Stimulated activated effector memory CD8-positive, alpha-beta T cell treated with anti-CD3 and anti-CD28 coated beads, Interleukin-12 subunit alpha, Interleukin-12 subunit beta, amount 100 ng/mL, for 72 hours (primary cell): ENCODE results near the gene SEMA3D.

ENCODE experiments used
- ATAC-seq: fragments of 150-1000 bp; cut with Tn5 transposase; 2 replicates; pipeline ENCODE4 v1.10.0; 2021
- DNase-seq, 2 donors: peaks; one replicate each; pipeline ENCODE4 v3.0.0; 2021 to 2022; ENCODE audit warnings: low spot score in 2 of 2
- H3K27ac Mint-ChIP-seq: one replicate; pipeline ENCODE4 v1.8.0; 2022; ENCODE audit warnings: mild to moderate bottlenecking, mixed read lengths
- H3K36me3 Mint-ChIP-seq: one replicate; pipeline ENCODE4 v1.8.0; 2022; ENCODE audit warnings: mild to moderate bottlenecking, mixed read lengths
- H3K4me1 Mint-ChIP-seq: one replicate; pipeline ENCODE4 v1.8.0; 2022; ENCODE audit warnings: mixed read lengths
- H3K4me3 Mint-ChIP-seq: one replicate; pipeline ENCODE4 v1.8.0; 2022; ENCODE audit warnings: mild to moderate bottlenecking, mixed read lengths
- H3K9me3 Mint-ChIP-seq: one replicate; pipeline ENCODE4 v1.8.0; 2022; ENCODE audit warnings: mixed read lengths

SEMA3D gene

GRCh38 chr7:85022064-85022697, 164.7 kb downstream of the SEMA3D start:
- no peak overlapping the region for H3K4me3 Mint-ChIP-seq
- ATAC-seq: no peak
- DNase-seq: no peak
- no peaks in the 10 kb centered on the region for H3K4me1 Mint-ChIP-seq
- no peak overlapping the region for H3K27ac Mint-ChIP-seq
- H3K36me3 Mint-ChIP-seq: no peaks in the 10 kb centered on the region
- peaks cover under 1% of the 10 kb centered on the region for H3K9me3 Mint-ChIP-seq

GRCh38 chr7:85021101-85021704, 165.7 kb downstream of the SEMA3D start:
- H3K27ac Mint-ChIP-seq: no peak overlapping the region
- H3K4me3 Mint-ChIP-seq: no peak overlapping the region
- H3K36me3 Mint-ChIP-seq: no peaks in the 10 kb centered on the region
- H3K4me1 Mint-ChIP-seq: no peaks in the 10 kb centered on the region
- ATAC-seq (no peak), DNase-seq (no peak)
- H3K9me3 Mint-ChIP-seq: peaks cover 7% of the 10 kb centered on the region

GRCh38 chr7:85019778-85020177, 167.1 kb downstream of the SEMA3D start:
- Mint-ChIP-seq H3K4me1 (no peaks in the 10 kb centered on the region), H3K9me3 (peaks cover 9% of the 10 kb centered on the region), H3K4me3 (no peak overlapping the region), H3K36me3 (no peaks in the 10 kb centered on the region), H3K27ac (no peak overlapping the region)
- ATAC-seq (no peak), DNase-seq (no peak)

GRCh38 chr7:85019176-85019575, 167.7 kb downstream of the SEMA3D start:
- ATAC-seq: no peak
- Mint-ChIP-seq H3K27ac (no peak overlapping the region), H3K4me3 (no peak overlapping the region), H3K36me3 (no peaks in the 10 kb centered on the region), H3K4me1 (no peaks in the 10 kb centered on the region), H3K9me3 (peaks cover 9% of the 10 kb centered on the region)
- no peak for DNase-seq

GRCh38 chr7:85018498-85018897, 168.4 kb downstream of the SEMA3D start:
- Mint-ChIP-seq H3K4me3 (no peak overlapping the region), H3K4me1 (no peaks in the 10 kb centered on the region), H3K27ac (no peak overlapping the region), H3K36me3 (no peaks in the 10 kb centered on the region), H3K9me3 (peaks cover 9% of the 10 kb centered on the region)
- no peak for DNase-seq
- ATAC-seq: no peak

- Mint-ChIP-seq H3K4me1 (no peaks in the 10 kb centered on the region), H3K36me3 (no peaks in the 10 kb centered on the region), H3K9me3 (peaks cover 12% of the 10 kb centered on the region), H3K4me3 (no peak overlapping the region), H3K27ac (no peak overlapping the region)
- ATAC-seq (no peak), DNase-seq (no peak)
Measured at GRCh38 chr7:85016286-85016685, 170.6 kb downstream of the SEMA3D start.

GRCh38 chr7:85014936-85015660, 171.8 kb downstream of the SEMA3D start:
- Mint-ChIP-seq H3K36me3 (no peaks in the 10 kb centered on the region), H3K9me3 (peaks cover 18% of the 10 kb centered on the region), H3K4me1 (no peaks in the 10 kb centered on the region), H3K27ac (no peak overlapping the region), H3K4me3 (no peak overlapping the region)
- ATAC-seq (no peak), DNase-seq (no peak)

- peaks cover 12% of the 10 kb centered on the region for H3K9me3 Mint-ChIP-seq
- no peak for DNase-seq
- no peak overlapping the region for H3K4me3 Mint-ChIP-seq
- H3K27ac Mint-ChIP-seq: no peak overlapping the region
- H3K36me3 Mint-ChIP-seq: no peaks in the 10 kb centered on the region
- no peaks in the 10 kb centered on the region for H3K4me1 Mint-ChIP-seq
- no peak for ATAC-seq
Measured at GRCh38 chr7:85011127-85011526, 175.7 kb downstream of the SEMA3D start.

- H3K4me3 Mint-ChIP-seq: no peak overlapping the region
- DNase-seq (no peak), ATAC-seq (no peak)
- H3K9me3 Mint-ChIP-seq: peaks cover 12% of the 10 kb centered on the region
- no peaks in the 10 kb centered on the region for H3K36me3 Mint-ChIP-seq
- no peak overlapping the region for H3K27ac Mint-ChIP-seq
- no peaks in the 10 kb centered on the region for H3K4me1 Mint-ChIP-seq
Measured at GRCh38 chr7:85010306-85010705, 176.6 kb downstream of the SEMA3D start.

GRCh38 chr7:85006754-85007153, 180.1 kb downstream of the SEMA3D start:
- Mint-ChIP-seq H3K36me3 (no peaks in the 10 kb centered on the region), H3K9me3 (peaks cover 12% of the 10 kb centered on the region), H3K4me1 (no peaks in the 10 kb centered on the region), H3K4me3 (no peak overlapping the region), H3K27ac (no peak overlapping the region)
- DNase-seq: no peak
- no peak for ATAC-seq

- H3K27ac Mint-ChIP-seq: no peak overlapping the region
- H3K4me1 Mint-ChIP-seq: no peaks in the 10 kb centered on the region
- H3K4me3 Mint-ChIP-seq: no peak overlapping the region
- H3K36me3 Mint-ChIP-seq: no peaks in the 10 kb centered on the region
- no peak for DNase-seq
- H3K9me3 Mint-ChIP-seq: peaks cover 6% of the 10 kb centered on the region
- ATAC-seq: no peak
Measured at GRCh38 chr7:85004402-85004801, 182.5 kb downstream of the SEMA3D start.

- Mint-ChIP-seq H3K4me3 (no peak overlapping the region), H3K4me1 (no peaks in the 10 kb centered on the region), H3K27ac (no peak overlapping the region), H3K9me3 (peaks cover 4% of the 10 kb centered on the region), H3K36me3 (no peaks in the 10 kb centered on the region)
- DNase-seq (no peak), ATAC-seq (no peak)
Measured at GRCh38 chr7:85001495-85002345, 185.1 kb downstream of the SEMA3D start.

- no peaks in the 10 kb centered on the region for H3K4me1 Mint-ChIP-seq
- H3K4me3 Mint-ChIP-seq: no peak overlapping the region
- no peak for DNase-seq
- no peak overlapping the region for H3K27ac Mint-ChIP-seq
- no peaks in the 10 kb centered on the region for H3K36me3 Mint-ChIP-seq
- ATAC-seq: no peak
- peaks cover 4% of the 10 kb centered on the region for H3K9me3 Mint-ChIP-seq
Measured at GRCh38 chr7:85000735-85001350, 186.0 kb downstream of the SEMA3D start.

GRCh38 chr7:84999450-84999849, 187.4 kb downstream of the SEMA3D start:
- ATAC-seq (no peak), DNase-seq (no peak)
- H3K27ac Mint-ChIP-seq: no peak overlapping the region
- H3K9me3 Mint-ChIP-seq: peaks cover 4% of the 10 kb centered on the region
- no peaks in the 10 kb centered on the region for H3K4me1 Mint-ChIP-seq
- H3K36me3 Mint-ChIP-seq: no peaks in the 10 kb centered on the region
- no peak overlapping the region for H3K4me3 Mint-ChIP-seq

- Mint-ChIP-seq H3K27ac (no peak overlapping the region), H3K4me3 (no peak overlapping the region), H3K36me3 (no peaks in the 10 kb centered on the region), H3K9me3 (peaks cover 4% of the 10 kb centered on the region), H3K4me1 (no peaks in the 10 kb centered on the region)
- DNase-seq (no peak), ATAC-seq (no peak)
Measured at GRCh38 chr7:84998665-84999064, 188.2 kb downstream of the SEMA3D start.
